Activated T-cell treated with anti-CD3 and anti-CD28 coated beads for 4 hours (primary cell): Measurements from ENCODE around the gene JARID2.
"Not testable (repeated sequence)": the region's sequence is repeated elsewhere in the genome, so short reads cannot be mapped to it uniquely, and the experiment has no call there.

Source experiments
- DNase-seq: peaks from one replicate; pipeline ENCODE4 v3.0.0-alpha.2; 2020

The JARID2 gene

GRCh38 chr6:15316754-15317153, 70.9 kb downstream of the JARID2 start:
- no peak for DNase-seq

GRCh38 chr6:15317251-15317650, 71.4 kb downstream of the JARID2 start:
- no peak for DNase-seq

- DNase-seq, result no peak
Measured at GRCh38 chr6:15317934-15318902, 72.3 kb downstream of the JARID2 start.

GRCh38 chr6:15319677-15320076, 73.8 kb downstream of the JARID2 start:
- no peak for DNase-seq

GRCh38 chr6:15320693-15321092, 74.8 kb downstream of the JARID2 start:
- DNase-seq, result no peak

- no peak for DNase-seq
Measured at GRCh38 chr6:15322184-15322583, 76.3 kb downstream of the JARID2 start.

GRCh38 chr6:15322781-15323536, 77.1 kb downstream of the JARID2 start:
- no peak for DNase-seq

- DNase-seq, result not testable (repeated sequence)
Measured at GRCh38 chr6:15323611-15324010, 77.7 kb downstream of the JARID2 start.

GRCh38 chr6:15324427-15324985, 78.6 kb downstream of the JARID2 start:
- DNase-seq, result no peak

GRCh38 chr6:15325540-15325955, 79.7 kb downstream of the JARID2 start:
- DNase-seq, result no peak

- DNase-seq, result no peak
Measured at GRCh38 chr6:15326067-15326614, 80.3 kb downstream of the JARID2 start.

- peak; percentile 23 for DNase-seq
Measured at GRCh38 chr6:15327271-15327670, 81.4 kb downstream of the JARID2 start.

- no peak for DNase-seq
Measured at GRCh38 chr6:15329197-15329671, 83.4 kb downstream of the JARID2 start.

- DNase-seq, result no peak
Measured at GRCh38 chr6:15330174-15330944, 84.5 kb downstream of the JARID2 start.

GRCh38 chr6:15331143-15331542, 85.3 kb downstream of the JARID2 start:
- DNase-seq, result no peak

GRCh38 chr6:15331629-15332251, 85.9 kb downstream of the JARID2 start:
- DNase-seq, result no peak

- DNase-seq, result no peak
Measured at GRCh38 chr6:15332446-15332845, 86.6 kb downstream of the JARID2 start.

GRCh38 chr6:15335385-15335784, 89.5 kb downstream of the JARID2 start:
- no peak for DNase-seq

GRCh38 chr6:15335916-15336315, 90.0 kb downstream of the JARID2 start:
- no peak for DNase-seq

- no peak for DNase-seq
Measured at GRCh38 chr6:15336900-15337560, 91.2 kb downstream of the JARID2 start.

- DNase-seq, result no peak
Measured at GRCh38 chr6:15337582-15337981, 91.7 kb downstream of the JARID2 start.
